HCT116 (cell line): ENCODE results near the gene MAP2K4. TPM values are rescaled to one million over a fixed set of nuclear protein-coding genes. Genes with fewer than 3 reads are reported as not detected.

Experiments
- ATAC-seq: fragments of 200-7000 bp; cut with Tn5 transposase; 2 replicates; pipeline ENCODE4 v1.9.1; 2020; ENCODE audit warnings: mild to moderate bottlenecking, moderate library complexity
- BruUV-seq: library from RNA; stranded (reverse); fragments of 400-500 nt; replicated peaks from 2 replicates; lab custom pipeline; 2021; lab: Mats Ljungman, UMichigan
- CTCF ChIA-PET: fragments of 300-600 bp; sonication (Branson Sonifier 250); formaldehyde crosslinking; loops from one replicate; lab custom pipeline; 2021; ENCODE audit warnings: antibody characterized with exemption; lab: Charles Lee
- POLR2A ChIA-PET: fragments of 300-600, 350-600 bp; sonication (Branson Sonifier 250); formaldehyde crosslinking; loops from one replicate; lab custom pipeline; 2021; ENCODE audit warnings: antibody characterized with exemption; lab: Charles Lee
- RAD21 ChIA-PET, 2 experiments: fragments of 300-600 bp; sonication (Branson Sonifier 250); formaldehyde crosslinking; loops; one replicate each; lab custom pipeline; 2023; ENCODE audit warnings: low total read pairs in 2 of 2; ENCODE audit not compliant: uncharacterized antibody in 2 of 2, unreplicated experiment in 2 of 2, low non-redundant PET in 1 of 2; lab: Charles Lee
- DNase-seq: peaks from one replicate; pipeline ENCODE4 v3.0.0-alpha.2; 2010; ENCODE audit warnings: low read depth, low spot score
- H2AFZ ChIP-seq: fragments of 200-600 bp; shearing (Covaris generic), sonication (generic); 2 replicates; pipeline ENCODE4 v1.6.1; 2017; ENCODE audit warnings: low read depth, mixed run types, mixed read lengths, antibody characterized with exemption, low read length; ENCODE audit not compliant: poor library complexity, severe bottlenecking
- H3K27ac ChIP-seq: 2 replicates; pipeline ENCODE4 v1.5.1; 2012; ENCODE audit warnings: low read depth, low read length
- H3K27me3 ChIP-seq: fragments of 200-600 bp; sonication (generic); 2 replicates; pipeline ENCODE4 v1.6.1; 2016; ENCODE audit warnings: mixed run types, low read length, mixed read lengths; ENCODE audit not compliant: insufficient read depth
- H3K36me3 ChIP-seq, 2 experiments: fragments of 200-500 bp in 1 of 2; fragments of 200-600 bp in 1 of 2; sonication (Bioruptor generic) in 1 of 2; sonication (generic) in 1 of 2; 2 replicates each; pipeline versions ENCODE4 v1.5.1 to v1.6.1; 2014 to 2016; ENCODE audit warnings: low read length in 2 of 2, inconsistent platforms in 1 of 2, mixed read lengths in 1 of 2, mixed run types in 1 of 2; ENCODE audit not compliant: insufficient read depth in 2 of 2, control insufficient read depth in 1 of 2
- H3K4me1 ChIP-seq, 2 experiments: fragments of 200-600 bp in 1 of 2; sonication (generic) in 1 of 2; 2 replicates each; pipeline versions ENCODE4 v1.5.1 to v1.6.1; 2012 to 2017; ENCODE audit warnings: low read length in 2 of 2, inconsistent platforms in 1 of 2, mild to moderate bottlenecking in 1 of 2, mixed read lengths in 1 of 2, mixed run types in 1 of 2, moderate library complexity in 1 of 2; ENCODE audit not compliant: insufficient read depth in 2 of 2, control insufficient read depth in 1 of 2
- H3K4me2 ChIP-seq: fragments of 200-600 bp; sonication (generic); 2 replicates; pipeline ENCODE4 v1.6.1; 2017; ENCODE audit warnings: mixed run types, low read length, mixed read lengths
- H3K4me3 ChIP-seq, 2 experiments: fragments of 200-600 bp in 1 of 2; sonication (generic) in 1 of 2; replicated peaks in 1 of 2; 2 replicates each; pipeline ENCODE4 v1.5.1; 2011 to 2016; ENCODE audit warnings: low read length in 2 of 2, control low read depth in 1 of 2, low read depth in 1 of 2, mild to moderate bottlenecking in 1 of 2, mixed read lengths in 1 of 2, mixed run types in 1 of 2
- H3K79me2 ChIP-seq: fragments of 200-600 bp; sonication (generic); 2 replicates; pipeline ENCODE4 v1.6.1; 2017; ENCODE audit warnings: mild to moderate bottlenecking, mixed run types, low read length, moderate library complexity, mixed read lengths; ENCODE audit not compliant: insufficient read depth
- H3K9ac ChIP-seq: fragments of 200-600 bp; sonication (generic); 2 replicates; pipeline ENCODE4 v1.6.1; 2016; ENCODE audit warnings: low read length, mixed read lengths
- H3K9me2 ChIP-seq: fragments of 200-600 bp; sonication (generic), shearing (Covaris generic); 2 replicates; pipeline ENCODE4 v1.6.1; 2017; ENCODE audit warnings: mixed run types, mild to moderate bottlenecking, moderate library complexity; ENCODE audit not compliant: insufficient read depth
- H3K9me3 ChIP-seq, 2 experiments: fragments of 200-500 bp in 1 of 2; fragments of 200-600 bp in 1 of 2; sonication (Bioruptor generic) in 1 of 2; sonication (generic) in 1 of 2; 2 replicates each; pipeline ENCODE4 v1.6.1; 2014 to 2017; ENCODE audit warnings: low read length in 2 of 2, mixed read lengths in 2 of 2, inconsistent platforms in 1 of 2, low read depth in 1 of 2, mild to moderate bottlenecking in 1 of 2, mixed run types in 1 of 2, moderate library complexity in 1 of 2; ENCODE audit not compliant: control insufficient read depth in 1 of 2, insufficient read depth in 1 of 2
- H4K20me1 ChIP-seq: fragments of 200-600 bp; sonication (generic), shearing (Covaris generic); 2 replicates; pipeline ENCODE4 v1.6.1; 2017; ENCODE audit warnings: mixed run types, mild to moderate bottlenecking, moderate library complexity; ENCODE audit not compliant: insufficient read depth
- CEBPB ChIP-seq: IDR thresholded peaks from 2 replicates; pipeline ENCODE4 v1.6.1; 2012; ENCODE audit warnings: low read depth
- EZH2phosphoT487 ChIP-seq: fragments of 200-600 bp; IDR thresholded peaks from 2 replicates; pipeline ENCODE4 v1.6.1; 2018; ENCODE audit warnings: antibody characterized with exemption, borderline replicate concordance
- RAD21 ChIP-seq: IDR thresholded peaks from 2 replicates; pipeline ENCODE4 v1.6.1; 2012; ENCODE audit warnings: low read depth, mild to moderate bottlenecking
- ZBTB33 ChIP-seq: IDR thresholded peaks from 2 replicates; pipeline ENCODE4 v1.6.1; 2011; ENCODE audit warnings: mild to moderate bottlenecking, low read length, moderate library complexity; ENCODE audit not compliant: insufficient replicate concordance; ENCODE audit errors: extremely low read depth
- ZNF274 ChIP-seq: fragments of 200-500 bp; sonication (Bioruptor generic); IDR thresholded peaks from 2 replicates; pipeline ENCODE4 v1.6.1; 2014; ENCODE audit warnings: mild to moderate bottlenecking, low read depth, low read length, inconsistent platforms
- intact Hi-C: fragments of 100-400 bp; cut with micrococcal nuclease; formaldehyde crosslinking; loops from 2 replicates; pipeline ENCODE4 v1.10.0; 2022
- total RNA-seq: library from RNA; stranded (reverse); gene quantifications from one replicate; pipeline ENCODE4 v1.2.1, GENCODE V29; 2021; ENCODE audit not compliant: unreplicated experiment
- TF ChIP-seq, protein P1 (sequence below), 3 experiments: fragments of 200-600 bp in 1 of 3; sonication (generic) in 1 of 3; IDR thresholded peaks in 2 of 3; conservative IDR thresholded peaks in 1 of 3; 2 replicates each; pipeline ENCODE4 v1.5.1; 2012 to 2017; ENCODE audit warnings: low read depth in 2 of 3, low read length in 2 of 3, antibody characterized with exemption in 1 of 3, borderline replicate concordance in 1 of 3, control low read depth in 1 of 3, mild to moderate bottlenecking in 1 of 3, mixed read lengths in 1 of 3, mixed run types in 1 of 3, moderate library complexity in 1 of 3; ENCODE audit not compliant: insufficient read depth in 1 of 3

MAP2K4 gene
- total RNA-seq, 1 experiment from 2014 or later = 42.3 TPM

DNA sequence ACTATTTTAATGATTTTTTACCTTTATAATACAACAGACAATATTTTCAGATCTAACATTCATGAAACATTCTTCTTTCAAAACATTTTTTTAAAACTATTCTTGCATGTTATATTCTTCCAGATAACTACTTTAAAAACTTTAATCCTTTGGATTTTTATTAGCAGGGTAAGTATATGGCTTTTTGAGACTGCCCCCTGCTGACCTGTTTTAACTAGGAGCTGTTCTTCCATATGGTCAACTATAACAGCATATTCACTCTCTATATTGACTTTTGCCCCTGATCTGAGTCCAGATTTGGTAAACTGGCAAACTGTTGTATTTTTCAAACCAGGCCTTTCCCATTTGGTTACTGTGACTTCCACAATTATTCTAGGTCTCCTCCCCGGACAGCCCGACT is 39.9 kb upstream of the MAP2K4 start:
- H3K9me2 ChIP-seq = no peaks in the 10 kb centered on the region
- POLR2A ChIA-PET = no interaction called here
- no peak overlapping the region for H3K27ac ChIP-seq
- no peak overlapping the region for H3K9ac ChIP-seq
- RAD21 ChIA-PET = no interaction called here
- CTCF ChIA-PET = interaction anchor here (0.7 to 2.2 kb wide), 3 partner anchors 15 to 1105 kb away, joined by 3 to 7 read pairs (median 3); no protein-coding TSS in a partner anchor
- ATAC-seq = peak; percentile 58
- no peaks in the 10 kb centered on the region for H3K9me3 ChIP-seq
- no peaks in the 10 kb centered on the region for H4K20me1 ChIP-seq
- H2AFZ ChIP-seq = no peak overlapping the region
- H3K36me3 ChIP-seq = peaks cover 0 to 8% of the 10 kb centered on the region in 2 experiments; a peak in 2 of 4 replicates
- H3K27me3 ChIP-seq = no peaks in the 10 kb centered on the region
- TF ChIP-seq ZNF274 = no peak
- TF ChIP-seq, protein P1, sequence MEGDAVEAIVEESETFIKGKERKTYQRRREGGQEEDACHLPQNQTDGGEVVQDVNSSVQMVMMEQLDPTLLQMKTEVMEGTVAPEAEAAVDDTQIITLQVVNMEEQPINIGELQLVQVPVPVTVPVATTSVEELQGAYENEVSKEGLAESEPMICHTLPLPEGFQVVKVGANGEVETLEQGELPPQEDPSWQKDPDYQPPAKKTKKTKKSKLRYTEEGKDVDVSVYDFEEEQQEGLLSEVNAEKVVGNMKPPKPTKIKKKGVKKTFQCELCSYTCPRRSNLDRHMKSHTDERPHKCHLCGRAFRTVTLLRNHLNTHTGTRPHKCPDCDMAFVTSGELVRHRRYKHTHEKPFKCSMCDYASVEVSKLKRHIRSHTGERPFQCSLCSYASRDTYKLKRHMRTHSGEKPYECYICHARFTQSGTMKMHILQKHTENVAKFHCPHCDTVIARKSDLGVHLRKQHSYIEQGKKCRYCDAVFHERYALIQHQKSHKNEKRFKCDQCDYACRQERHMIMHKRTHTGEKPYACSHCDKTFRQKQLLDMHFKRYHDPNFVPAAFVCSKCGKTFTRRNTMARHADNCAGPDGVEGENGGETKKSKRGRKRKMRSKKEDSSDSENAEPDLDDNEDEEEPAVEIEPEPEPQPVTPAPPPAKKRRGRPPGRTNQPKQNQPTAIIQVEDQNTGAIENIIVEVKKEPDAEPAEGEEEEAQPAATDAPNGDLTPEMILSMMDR (IDR thresholded peaks at IDR 0.05 in 2 of 3, conservative IDR thresholded peaks at IDR 0.05 in 1 of 3; ENCODE audit: borderline replicate concordance in 1 of 3, insufficient read depth in 1 of 3, low read depth in 2 of 3, low read length in 2 of 3) = peak in 2 of 3 experiments; percentile 47 to 54; a peak in 4 of 6 replicates
- TF ChIP-seq RAD21 = peak; percentile 24; the same call in 1 of the 2 replicates
- H3K4me3 ChIP-seq = no peak overlapping the region
- no peak for DNase-seq
- H3K4me2 ChIP-seq = no peak overlapping the region
- no peaks in the 10 kb centered on the region for H3K79me2 ChIP-seq
- BruUV-seq = no TSS peak
- intact Hi-C loops = loop anchor here (10.0 kb wide), 1 partner anchor 336 kb away; no protein-coding TSS in a partner anchor
- no peaks in the 10 kb centered on the region for H3K4me1 ChIP-seq

GRCh38 chr17:11981862-11982261 is 38.8 kb upstream of the MAP2K4 start:
- intact Hi-C loops = loop anchor here (10.0 kb wide), 1 partner anchor 337 kb away; no protein-coding TSS in a partner anchor
- Histone ChIP-seq H3K4me2 (no peak overlapping the region), H3K9me3 (no peaks in the 10 kb centered on the region), H3K79me2 (no peaks in the 10 kb centered on the region), H3K9me2 (no peaks in the 10 kb centered on the region), H3K4me1 (no peaks in the 10 kb centered on the region), H3K4me3 (no peak overlapping the region), H3K36me3 (peaks cover 0 to 8% of the 10 kb centered on the region in 2 experiments; a peak in 2 of 4 replicates)
- no TSS peak for BruUV-seq
- TF ChIP-seq ZBTB33 (no peak), EZH2phosphoT487 (no peak), CEBPB (no peak)
- TF ChIP-seq, all 23 proteins: peak for 0
- Histone ChIP-seq H3K27ac (no peak overlapping the region), H2AFZ (no peak overlapping the region), H4K20me1 (no peaks in the 10 kb centered on the region; the same call in 1 of the 2 replicates), H3K9ac (no peak overlapping the region), H3K27me3 (no peaks in the 10 kb centered on the region)
- POLR2A ChIA-PET = interaction anchor here (0.7 kb wide), 1 partner anchor 38 kb away, joined by 4 read pairs; no protein-coding TSS in a partner anchor
- RAD21 ChIA-PET = no interaction called here
- ATAC-seq (no peak), DNase-seq (no peak)
- CTCF ChIA-PET = no interaction called here
